Activated CD8-positive, alpha-beta T cell treated with anti-CD3 and anti-CD28 coated beads for 36 hours (primary cell): Measurements from ENCODE around the gene S100A5. TPM values are rescaled to one million over a fixed set of nuclear protein-coding genes. Genes with fewer than 3 reads are reported as not detected.
"Not testable (repeated sequence)": the region's sequence is repeated elsewhere in the genome, so short reads cannot be mapped to it uniquely, and the experiment has no call there.

Source experiments
- ATAC-seq: fragments of 200-7000 bp; cut with Tn5 transposase; one replicate; pipeline ENCODE4 v1.10.0; 2021; ENCODE audit warnings: mild to moderate bottlenecking, moderate library complexity
- CTCF ChIA-PET: fragments of 350-600 bp; sonication (Branson Sonifier 250); formaldehyde crosslinking; loops from one replicate; lab custom pipeline; 2021; ENCODE audit warnings: antibody characterized with exemption; lab: Charles Lee
- POLR2A ChIA-PET: fragments of 350-600 bp; sonication (Branson Sonifier 250); formaldehyde crosslinking; loops from one replicate; lab custom pipeline; 2021; ENCODE audit warnings: antibody characterized with exemption; lab: Charles Lee
- DNase-seq: peaks from one replicate; pipeline ENCODE4 v3.0.0-alpha.2; 2020
- H3K27ac Mint-ChIP-seq: one replicate; pipeline ENCODE4 v1.8.0; 2021; ENCODE audit warnings: mild to moderate bottlenecking, mixed read lengths
- H3K27me3 Mint-ChIP-seq: one replicate; pipeline ENCODE4 v1.8.0; 2021; ENCODE audit warnings: mixed read lengths
- H3K36me3 Mint-ChIP-seq: one replicate; pipeline ENCODE4 v1.8.0; 2021; ENCODE audit warnings: low read depth, mixed read lengths
- H3K4me1 Mint-ChIP-seq: one replicate; pipeline ENCODE4 v1.8.0; 2021; ENCODE audit warnings: low read depth, mixed read lengths
- H3K4me3 Mint-ChIP-seq: one replicate; pipeline ENCODE4 v1.8.0; 2021; ENCODE audit warnings: mild to moderate bottlenecking, moderate library complexity, mixed read lengths
- H3K9me3 Mint-ChIP-seq: one replicate; pipeline ENCODE4 v1.8.0; 2021; ENCODE audit warnings: mixed read lengths
- CTCF ChIP-seq: fragments of 200-600 bp; IDR thresholded peaks from one replicate; pipeline ENCODE4 v1.8.0; 2022; ENCODE audit warnings: antibody characterized with exemption, mild to moderate bottlenecking
- intact Hi-C: fragments of 100-400 bp; cut with micrococcal nuclease; formaldehyde crosslinking; loops from one replicate; pipeline ENCODE4 v1.10.0; 2022
- total RNA-seq, 2 experiments: library from RNA; stranded (reverse); gene quantifications; one replicate each; pipeline ENCODE4 v1.2.3, GENCODE V29; 2021

Gene S100A5
- total RNA-seq, 2 experiments from 2014 or later, result 1.1 to 1.2 TPM

GRCh38 chr1:153577624-153578051 is 36.9 kb upstream of the S100A5 start:
- no peak for ATAC-seq
- Mint-ChIP-seq H3K4me1 (peaks cover 8% of the 10 kb centered on the region), H3K9me3 (no peaks in the 10 kb centered on the region), H3K36me3 (no peaks in the 10 kb centered on the region), H3K4me3 (no peak overlapping the region), H3K27ac (no peak overlapping the region), H3K27me3 (peaks cover 20% of the 10 kb centered on the region)
- ChIA-PET CTCF (interaction anchor here (0.6 to 2.8 kb wide), 10 partner anchors 10 to 225 kb away, joined by 3 to 14 read pairs (median 4); partner anchors contain the start of genes S100A13 and S100A14), POLR2A (interaction anchor here (0.9 kb wide), 1 partner anchor 104 kb away, joined by 3 read pairs; no protein-coding TSS in a partner anchor)
- TF ChIP-seq CTCF, result no peak
- no peak for DNase-seq
- intact Hi-C loops, result no loop called here

GRCh38 chr1:153577138-153577537 is 36.4 kb upstream of the S100A5 start:
- ChIA-PET POLR2A (interaction anchor here (0.9 kb wide), 1 partner anchor 104 kb away, joined by 3 read pairs; no protein-coding TSS in a partner anchor), CTCF (interaction anchor here (0.6 to 2.8 kb wide), 9 partner anchors 9 to 224 kb away, joined by 3 to 14 read pairs (median 4); partner anchors contain the start of genes S100A13 and S100A14)
- Mint-ChIP-seq H3K9me3 (no peaks in the 10 kb centered on the region), H3K4me3 (no peak overlapping the region), H3K4me1 (peaks cover 12% of the 10 kb centered on the region), H3K27me3 (peaks cover 20% of the 10 kb centered on the region), H3K27ac (no peak overlapping the region), H3K36me3 (no peaks in the 10 kb centered on the region)
- ATAC-seq (no peak), DNase-seq (no peak)
- intact Hi-C loops, result no loop called here
- TF ChIP-seq CTCF, result no peak

- H3K4me1 Mint-ChIP-seq, result peaks cover 19% of the 10 kb centered on the region
- H3K9me3 Mint-ChIP-seq, H3K27ac Mint-ChIP-seq, intact Hi-C loops, ATAC-seq, H3K36me3 Mint-ChIP-seq, DNase-seq, H3K4me3 Mint-ChIP-seq: not testable (repeated sequence)
- H3K27me3 Mint-ChIP-seq, result peaks cover 20% of the 10 kb centered on the region
- ChIA-PET POLR2A (interaction anchor here (1.3 kb wide), 1 partner anchor 23 kb away, joined by 3 read pairs; no protein-coding TSS in a partner anchor), CTCF (interaction anchor here (0.9 to 1.5 kb wide), 2 partner anchors 65 to 81 kb away, joined by 3 to 9 read pairs; no protein-coding TSS in a partner anchor)
These were observed 34.8 kb upstream of the S100A5 start for GRCh38 chr1:153575497-153575896.

GRCh38 chr1:153575081-153575491 is 34.4 kb upstream of the S100A5 start:
- peaks cover 19% of the 10 kb centered on the region for H3K4me1 Mint-ChIP-seq
- H3K27ac Mint-ChIP-seq, DNase-seq, H3K4me3 Mint-ChIP-seq, ATAC-seq, H3K9me3 Mint-ChIP-seq, POLR2A ChIA-PET, H3K36me3 Mint-ChIP-seq, intact Hi-C loops: not testable (repeated sequence)
- CTCF ChIA-PET, result interaction anchor here (1.5 to 7.7 kb wide), 2 partner anchors 42 to 65 kb away, joined by 9 to 191 read pairs; partner anchors contain the start of gene S100A6
- peaks cover 20% of the 10 kb centered on the region for H3K27me3 Mint-ChIP-seq

GRCh38 chr1:153573351-153573750 is 32.6 kb upstream of the S100A5 start:
- Mint-ChIP-seq H3K4me1 (peaks cover 27% of the 10 kb centered on the region), H3K36me3 (no peaks in the 10 kb centered on the region), H3K9me3 (no peaks in the 10 kb centered on the region), H3K27me3 (peaks cover 16% of the 10 kb centered on the region), H3K4me3 (no peak overlapping the region), H3K27ac (peak overlapping the region; percentile 69)
- no peak for ATAC-seq
- CTCF ChIA-PET, result interaction anchor here (0.7 to 7.7 kb wide), 19 partner anchors 9 to 99 kb away, joined by 3 to 191 read pairs (median 5); partner anchors contain the start of genes CHTOP, S100A1, S100A13 and S100A6
- intact Hi-C loops, result no loop called here
- POLR2A ChIA-PET, result interaction anchor here (0.8 to 6.3 kb wide), 6 partner anchors 8 to 72 kb away, joined by 3 to 80 read pairs (median 3); partner anchors contain the start of gene S100A6
- TF ChIP-seq CTCF, result no peak
- no peak for DNase-seq

GRCh38 chr1:153572569-153573015 is 31.9 kb upstream of the S100A5 start:
- peak overlapping the region; percentile 69 for H3K27ac Mint-ChIP-seq
- peaks cover 8% of the 10 kb centered on the region for H3K27me3 Mint-ChIP-seq
- no peaks in the 10 kb centered on the region for H3K9me3 Mint-ChIP-seq
- H3K36me3 Mint-ChIP-seq, result no peaks in the 10 kb centered on the region
- POLR2A ChIA-PET, result interaction anchor here (0.6 to 6.3 kb wide), 13 partner anchors 9 to 1508 kb away, joined by 3 to 80 read pairs (median 3); partner anchors contain the start of gene S100A6
- ATAC-seq (peak; percentile 79), DNase-seq (peak; percentile 78)
- TF ChIP-seq CTCF, result peak; percentile 67
- peaks cover 34% of the 10 kb centered on the region for H3K4me1 Mint-ChIP-seq
- H3K4me3 Mint-ChIP-seq, result no peak overlapping the region
- intact Hi-C loops, result no loop called here
- CTCF ChIA-PET, result interaction anchor here (0.7 to 7.7 kb wide), 33 partner anchors 9 to 156 kb away, joined by 3 to 191 read pairs (median 5); partner anchors contain the start of genes CHTOP, NPR1, S100A1 and S100A13
